K562 (cell line): ENCODE data around the gene DCLK2. TPM values are rescaled to one million over a fixed set of nuclear protein-coding genes. Genes with fewer than 3 reads are reported as not detected.

Source experiments
- ATAC-seq: fragments of 200-7000 bp; cut with Tn5 transposase; 3 replicates; pipeline ENCODE4 v1.9.1; 2020; ENCODE audit warnings: moderate library complexity
- BruUV-seq: library from RNA; stranded (reverse); fragments of 400-500 nt; replicated peaks from 2 replicates; lab custom pipeline; 2021; lab: Mats Ljungman, UMichigan
- CTCF ChIA-PET: fragments of 300-600 bp; formaldehyde crosslinking; extraction: SDS; loops from one replicate; lab custom pipeline; 2021; ENCODE audit warnings: low intra/inter-chr PET ratio; lab: Yijun Ruan, JAX
- POLR2A ChIA-PET: fragments of 300-600, 350-650 bp; sonication (Branson Sonifier 250); formaldehyde crosslinking; extraction: SDS; loops from one replicate; lab custom pipeline; 2021; ENCODE audit warnings: antibody characterized with exemption, inconsistent platforms; lab: Yijun Ruan, JAX
- DNase-seq, 4 experiments: peaks; one replicate each; pipeline versions ENCODE4 v3.0.0 to v3.0.0-alpha.2; 2011 to 2018; ENCODE audit warnings: low spot score in 3 of 4, mixed read lengths in 3 of 4; ENCODE audit errors: extremely low read depth in 1 of 4
- FAIRE-seq: peaks from 2 replicates; lab custom pipeline; 2011; peaks lifted over from hg19 to GRCh38; lab: Jason Lieb, UNC
- H2AFZ ChIP-seq: 2 replicates; pipeline ENCODE4 v1.6.0; 2011; ENCODE audit warnings: low read depth, low read length, control low read depth, inconsistent platforms
- H3K27ac ChIP-seq: fragments of 200-600 bp; 3 replicates; pipeline ENCODE4 v1.8.0; 2011; ENCODE audit warnings: low read depth, mild to moderate bottlenecking, control low read depth, inconsistent platforms, low read length, moderate library complexity, mixed read lengths; ENCODE audit errors: extremely low read depth
- H3K27me3 ChIP-seq, 2 experiments: fragments of 300-600 bp in 1 of 2; 2 replicates in 1 of 2; 3 replicates in 1 of 2; pipeline versions ENCODE4 v1.6.0 to v1.8.0; 2011; ENCODE audit warnings: inconsistent platforms in 2 of 2, low read length in 2 of 2, mild to moderate bottlenecking in 1 of 2, mixed read lengths in 1 of 2, moderate library complexity in 1 of 2; ENCODE audit not compliant: control insufficient read depth in 2 of 2, insufficient read depth in 2 of 2
- H3K36me3 ChIP-seq: fragments of 300-600 bp; 3 replicates; pipeline ENCODE4 v1.8.0; 2011; ENCODE audit warnings: mild to moderate bottlenecking, low read length, inconsistent platforms; ENCODE audit not compliant: control insufficient read depth, insufficient read depth
- H3K4me1 ChIP-seq, 2 experiments: fragments of 200-600 bp in 1 of 2; replicated peaks in 1 of 2; 2 replicates in 1 of 2; 3 replicates in 1 of 2; pipeline versions ENCODE4 v1.5.1 to v1.8.0; 2011; ENCODE audit warnings: inconsistent platforms in 2 of 2, low read length in 2 of 2, mild to moderate bottlenecking in 1 of 2, mixed read lengths in 1 of 2, moderate library complexity in 1 of 2; ENCODE audit not compliant: control insufficient read depth in 2 of 2, insufficient read depth in 2 of 2
- H3K4me2 ChIP-seq: 2 replicates; pipeline ENCODE4 v1.6.1; 2011; ENCODE audit warnings: low read length, control low read depth, inconsistent platforms, mixed read lengths; ENCODE audit not compliant: insufficient read depth
- H3K4me3 ChIP-seq: fragments of 200-600 bp; sonication (generic), shearing (Covaris generic); 2 replicates; pipeline ENCODE4 v1.5.1; 2016; ENCODE audit warnings: control low read depth, inconsistent platforms
- H3K79me2 ChIP-seq: fragments of 200-600 bp; 3 replicates; pipeline ENCODE4 v1.8.0; 2011; ENCODE audit warnings: low read length, inconsistent platforms; ENCODE audit not compliant: control insufficient read depth, insufficient read depth
- H3K9ac ChIP-seq, 2 experiments: 2 replicates each; pipeline versions ENCODE4 v1.6.0 to v1.6.1; 2011; ENCODE audit warnings: low read depth in 2 of 2, low read length in 2 of 2, control low read depth in 1 of 2, inconsistent platforms in 1 of 2, mild to moderate bottlenecking in 1 of 2, mixed read lengths in 1 of 2; ENCODE audit not compliant: insufficient read depth in 1 of 2
- H3K9me1 ChIP-seq: one replicate; pipeline ENCODE4 v1.6.0; 2011; ENCODE audit warnings: inconsistent platforms, mild to moderate bottlenecking, low read length, moderate library complexity; ENCODE audit not compliant: control insufficient read depth, insufficient read depth
- H3K9me3 ChIP-seq: replicated peaks from 2 replicates; pipeline ENCODE4 v1.5.1; 2011; ENCODE audit warnings: low read depth, low read length, inconsistent platforms; ENCODE audit not compliant: control insufficient read depth, insufficient read depth
- H4K20me1 ChIP-seq: replicated peaks from 2 replicates; pipeline ENCODE4 v1.6.1; 2011; ENCODE audit warnings: low read length, inconsistent platforms, mixed read lengths; ENCODE audit not compliant: control insufficient read depth, insufficient read depth
- HINFP ChIP-seq: fragments of 450-650 bp; conservative IDR thresholded peaks from 2 replicates; pipeline ENCODE4 v1.6.1; 2016; ENCODE audit warnings: missing genetic modification characterization, low read depth, mild to moderate bottlenecking, control low read depth, missing compliant biosample characterization
- MXD1 ChIP-seq: fragments of 250-450 bp; sonication (Bioruptor Pico); IDR thresholded peaks from 2 replicates; pipeline ENCODE4 v1.8.0; 2021; ENCODE audit warnings: borderline replicate concordance, mild to moderate bottlenecking, moderate library complexity; ENCODE audit not compliant: poor library complexity, severe bottlenecking
- TARDBP ChIP-seq: fragments of 450-650 bp; IDR thresholded peaks from 2 replicates; pipeline ENCODE4 v1.6.1; 2016
- ZNF274 ChIP-seq: IDR thresholded peaks from 2 replicates; pipeline ENCODE4 v1.6.1; 2011; ENCODE audit warnings: low read depth, mild to moderate bottlenecking, low read length, moderate library complexity, borderline replicate concordance
- WGBS: fragments of 100-300 bp; shearing (Covaris generic); methylation state at CpG from one replicate; pipeline ENCODE4 v1.1.6; 2016; ENCODE audit warnings: low coverage, mixed read lengths; ENCODE audit not compliant: insufficient coverage; ENCODE audit errors: missing lambda C conversion rate; 5-methylcytosine and 5-hydroxymethylcytosine counted together
- in situ Hi-C: fragments of 300-500 bp; cut with MboI; formaldehyde crosslinking; loops from 4 replicates; pipeline ENCODE4 v1.15.0; 2018; ENCODE audit warnings: inconsistent platforms, mixed read lengths
- intact Hi-C: fragments of 100-400 bp; cut with micrococcal nuclease; formaldehyde crosslinking; loops from 2 replicates; pipeline ENCODE4 v1.14.2; 2022
- polyA plus RNA-seq, 8 experiments: library from polyadenylated mRNA; depleted of rRNA in 4 of 8; stranded (reverse) in 5 of 8; unstranded in 3 of 8; fragments of >200 nt; fragmentation: Nextera tagmentation in 2 of 8; fragmentation: Illumina TruSeq in 1 of 8; extraction: Ambion mirVana in 2 of 8; extraction: Trizol in 1 of 8; gene quantifications; 2 replicates each; pipeline versions ENCODE4 v1.2.1 to v1.2.3, GENCODE V29; 2011 to 2014; ENCODE audit warnings: inconsistent platforms in 1 of 8, missing spikeins in 1 of 8
- total RNA-seq, 7 experiments: library from RNA; depleted of rRNA in 6 of 7; stranded (reverse); fragments of >200 nt in 6 of 7; fragmentation: Illumina TruSeq in 2 of 7; extraction: Trizol in 2 of 7; gene quantifications; 2 replicates each; pipeline versions ENCODE4 v1.2.1 to v1.2.3, GENCODE V29; 2011 to 2021; ENCODE audit warnings: low replicate concordance in 1 of 7

Gene DCLK2
- total and polyA plus RNA-seq, 9 of the 15 experiments (the other 6 are each of a cell fraction or from before 2014, with no cell fraction given): not detected

- TF ChIP-seq HINFP (tag) (no peak), MXD1 (no peak), TARDBP (no peak)
- TF ChIP-seq, all 486 proteins: peak for 13
Measured at GRCh38 chr4:150297861-150298474, 219.7 kb downstream of the DCLK2 start (continued).

GRCh38 chr4:150299816-150300215, 221.6 kb downstream of the DCLK2 start:
- Histone ChIP-seq H4K20me1 (no peaks in the 10 kb centered on the region), H3K4me1 (peaks cover 0 to 2% of the 10 kb centered on the region in 2 experiments; a peak in 1 of 5 replicates), H3K4me2 (no peak overlapping the region), H3K9me3 (no peaks in the 10 kb centered on the region), H3K27ac (no peak overlapping the region), H3K4me3 (no peak overlapping the region), H3K9ac (no peak overlapping the region), H3K36me3 (no peaks in the 10 kb centered on the region; the same call in 2 of the 3 replicates), H3K79me2 (no peaks in the 10 kb centered on the region), H3K9me1 (no peaks in the 10 kb centered on the region), H3K27me3 (no peaks in the 10 kb centered on the region), H2AFZ (no peak overlapping the region)
- no peak for FAIRE-seq
- ChIA-PET POLR2A (no interaction called here), CTCF (interaction anchor here (4.3 kb wide), 1 partner anchor 567 kb away, joined by 27 read pairs; no protein-coding TSS in a partner anchor)
- intact Hi-C loops (loop anchor here (5.0 to 10.0 kb wide), 2 partner anchors 475 to 747 kb away; no protein-coding TSS in a partner anchor), in situ Hi-C loops (loop anchor here (10.0 kb wide), 1 partner anchor 565 kb away; no protein-coding TSS in a partner anchor)
- no TSS peak for BruUV-seq
- no peak for ATAC-seq
- DNase-seq: no peak
- no peak for TF ChIP-seq ZNF274
- WGBS: 82% methylated on average over 4 of the region's 4 CpGs
